Astrocyte of the spinal cord (primary cell): ENCODE measurements around the gene LILRB2.
"Not testable (repeated sequence)": the region's sequence is repeated elsewhere in the genome, so short reads cannot be mapped to it uniquely, and the experiment has no call there.

Source experiments
- DNase-seq: peaks from one replicate; pipeline ENCODE4 v3.0.0; 2011; ENCODE audit warnings: low read depth, low spot score
- H3K4me3 ChIP-seq: 2 replicates; pipeline ENCODE4 v1.5.1; 2011; ENCODE audit warnings: low read depth, mild to moderate bottlenecking, low read length, moderate library complexity
- CTCF ChIP-seq: IDR thresholded peaks from 2 replicates; pipeline ENCODE4 v1.5.1; 2012; ENCODE audit warnings: low read depth, mild to moderate bottlenecking, low read length, inconsistent platforms
- in situ Hi-C: cut with HindIII; loops from 2 replicates; pipeline ENCODE4 v1.10.0; 2017; ENCODE audit warnings: low sequenced_read_pairs

Gene LILRB2

GRCh38 chr19:54294539-54294938 is 13.6 kb upstream of the LILRB2 start:
- no peak for TF ChIP-seq CTCF
- no peak overlapping the region for H3K4me3 ChIP-seq
- in situ Hi-C loops, result no loop called here
- no peak for DNase-seq

GRCh38 chr19:54289160-54289559 is 8.2 kb upstream of the LILRB2 start:
- in situ Hi-C loops, H3K4me3 ChIP-seq, DNase-seq: not testable (repeated sequence)

- no peak overlapping the region for H3K4me3 ChIP-seq
- DNase-seq, result no peak
- TF ChIP-seq CTCF, result no peak
- in situ Hi-C loops, result no loop called here
These were observed 6.5 kb upstream of the LILRB2 start for GRCh38 chr19:54287456-54287855.

- H3K4me3 ChIP-seq, in situ Hi-C loops: not testable (repeated sequence)
These were observed 5.4 kb upstream of the LILRB2 start for GRCh38 chr19:54286283-54286682.

GRCh38 chr19:54285427-54286056 is 4.6 kb upstream of the LILRB2 start:
- H3K4me3 ChIP-seq, in situ Hi-C loops, DNase-seq: not testable (repeated sequence)

More at GRCh38 chr19:54286283-54286682, 5.4 kb upstream of the LILRB2 start:
- DNase-seq, result not testable (repeated sequence)

GRCh38 chr19:54282686-54283470 is 2.0 kb upstream of the LILRB2 start:
- no peak for TF ChIP-seq CTCF
- no peak overlapping the region for H3K4me3 ChIP-seq
- in situ Hi-C loops, result no loop called here
- DNase-seq, result no peak

- in situ Hi-C loops, result not testable (repeated sequence)
These were observed 792 bp upstream of the LILRB2 start for GRCh38 chr19:54281729-54282075.

GRCh38 chr19:54280441-54280840 is 469 bp downstream of the LILRB2 start:
- H3K4me3 ChIP-seq, in situ Hi-C loops, DNase-seq: not testable (repeated sequence)

More at GRCh38 chr19:54281729-54282075, 792 bp upstream of the LILRB2 start:
- DNase-seq, H3K4me3 ChIP-seq: not testable (repeated sequence)

GRCh38 chr19:54280025-54280424 is 885 bp downstream of the LILRB2 start:
- DNase-seq, H3K4me3 ChIP-seq, in situ Hi-C loops: not testable (repeated sequence)

GRCh38 chr19:54279406-54279962 is 1.4 kb downstream of the LILRB2 start:
- no peak overlapping the region for H3K4me3 ChIP-seq
- in situ Hi-C loops, result no loop called here
- no peak for TF ChIP-seq CTCF
- DNase-seq, result no peak

GRCh38 chr19:54278571-54279195 is 2.2 kb downstream of the LILRB2 start:
- H3K4me3 ChIP-seq, in situ Hi-C loops, DNase-seq: not testable (repeated sequence)

GRCh38 chr19:54278056-54278455 is 2.9 kb downstream of the LILRB2 start:
- DNase-seq, in situ Hi-C loops: not testable (repeated sequence)

More at GRCh38 chr19:54278056-54278455, 2.9 kb downstream of the LILRB2 start:
- H3K4me3 ChIP-seq, result not testable (repeated sequence)
